Gastroesophageal sphincter (tissue), 4 donors: Measurements from ENCODE around the gene SCT. TPM values are rescaled to one million over a fixed set of nuclear protein-coding genes. Genes with fewer than 3 reads are reported as not detected.
A peak's percentile ranks its signal among the peaks of the same experiment; 100 is the strongest.

ENCODE experiments used
- ATAC-seq: fragments of 150-250 bp; one replicate; pipeline ENCODE4 v1.9.1; 2016; ENCODE audit warnings: mild to moderate bottlenecking, moderate library complexity
- H3K27ac ChIP-seq, 4 donors: fragments of 200-600 bp; sonication (generic) in 3 of 4; 1 replicate in 3 of 4; 2 replicates in 1 of 4; pipeline ENCODE4 v1.5.1; 2016 to 2019
- H3K27me3 ChIP-seq: fragments of 200-600 bp; sonication (generic); one replicate; pipeline ENCODE4 v1.5.1; 2019
- H3K36me3 ChIP-seq, 2 donors: fragments of 200-600 bp; sonication (generic); one replicate each; pipeline ENCODE4 v1.5.1; 2019; ENCODE audit warnings: control low read depth in 1 of 2
- H3K4me1 ChIP-seq, 3 donors: fragments of 200-600 bp; sonication (generic); 1 replicate in 2 of 3; 2 replicates in 1 of 3; pipeline ENCODE4 v1.5.1; 2016 to 2019; ENCODE audit warnings: control low read depth in 2 of 3
- H3K4me3 ChIP-seq, 2 donors: fragments of 200-600 bp; sonication (generic); one replicate each; pipeline ENCODE4 v1.5.1; 2019; ENCODE audit warnings: mild to moderate bottlenecking in 1 of 2, moderate library complexity in 1 of 2
- H3K9me3 ChIP-seq, 3 donors: fragments of 200-600 bp; sonication (generic); one replicate each; pipeline ENCODE4 v1.5.1; 2017 to 2019; ENCODE audit warnings: control low read depth in 2 of 3
- CTCF ChIP-seq, 4 experiments: fragments of 200-600 bp in 2 of 4; fragments of 450-650 bp in 2 of 4; sonication (generic) in 1 of 4; IDR thresholded peaks; one replicate each; pipeline ENCODE4 v1.5.1; 2017 to 2019; ENCODE audit warnings: antibody characterized with exemption in 4 of 4, mild to moderate bottlenecking in 2 of 4, moderate library complexity in 2 of 4
- EP300 ChIP-seq: sonication (generic); formaldehyde crosslinking; IDR thresholded peaks from one replicate; pipeline ENCODE4 v1.6.1; 2017; ENCODE audit warnings: antibody characterized with exemption, mild to moderate bottlenecking
- POLR2A ChIP-seq, 2 donors: fragments of 450-650 bp; IDR thresholded peaks; one replicate each; pipeline ENCODE4 v1.6.1; 2017; ENCODE audit warnings: antibody characterized with exemption in 2 of 2, mild to moderate bottlenecking in 2 of 2, moderate library complexity in 1 of 2
- POLR2AphosphoS5 ChIP-seq: sonication (generic); formaldehyde crosslinking; IDR thresholded peaks from one replicate; pipeline ENCODE4 v1.6.1; 2017; ENCODE audit warnings: antibody characterized with exemption
- WGBS, 2 donors: methylation state at CpG; one replicate each; pipeline ENCODE4 v1.1.5; 2018; ENCODE audit warnings: low coverage in 1 of 2; 5-methylcytosine and 5-hydroxymethylcytosine counted together
- total RNA-seq, 4 donors: library from RNA; depleted of rRNA; stranded (reverse); fragments of >200 nt; gene quantifications; one replicate each; pipeline ENCODE4 v1.1.0, GENCODE V29; 2016

Gene SCT
- total RNA-seq, 4 donors from 2014 or later = not detected

- peaks cover 0 to 36% (median 13%) of the 10 kb centered on the region in 3 donors for H3K4me1 ChIP-seq
- no peak overlapping the region for H3K27ac ChIP-seq
- no peaks in the 10 kb centered on the region for H3K9me3 ChIP-seq
- H3K4me3 ChIP-seq = no peak overlapping the region
- no CpG with 5 or more reads among the region's 28 CpGs for WGBS, 2 donors
- H3K27me3 ChIP-seq = no peaks in the 10 kb centered on the region
- TF ChIP-seq EP300 (no peak), CTCF (IDR thresholded peaks at IDR 0.05) (no peak), POLR2A (IDR thresholded peaks at IDR 0.05) (no peak), POLR2AphosphoS5 (no peak)
- no peak for ATAC-seq
- peaks cover 0 to 99% of the 10 kb centered on the region in 2 donors for H3K36me3 ChIP-seq
Observed at GRCh38 chr11:609341-609811, 17.6 kb downstream of the SCT start.

GRCh38 chr11:608791-609251 lies 18.2 kb downstream of the SCT start:
- H3K4me1 ChIP-seq = peaks cover 0 to 30% (median 7%) of the 10 kb centered on the region in 3 donors
- no CpG with 5 or more reads among the region's 28 CpGs for WGBS, 2 donors
- peaks cover 0 to 99% of the 10 kb centered on the region in 2 donors for H3K36me3 ChIP-seq
- no peaks in the 10 kb centered on the region for H3K9me3 ChIP-seq
- no peak for ATAC-seq
- TF ChIP-seq EP300 (no peak), POLR2AphosphoS5 (no peak), CTCF (IDR thresholded peaks at IDR 0.05) (no peak), POLR2A (IDR thresholded peaks at IDR 0.05) (no peak)
- H3K27me3 ChIP-seq = no peaks in the 10 kb centered on the region
- H3K4me3 ChIP-seq = no peak overlapping the region
- no peak overlapping the region for H3K27ac ChIP-seq

- H3K27ac ChIP-seq = no peak overlapping the region
- no peak for TF ChIP-seq CTCF (IDR thresholded peaks at IDR 0.05)
- TF ChIP-seq POLR2A (IDR thresholded peaks at IDR 0.05) = no peak
- TF ChIP-seq POLR2AphosphoS5 = no peak
- no peak for TF ChIP-seq EP300
- no peak for ATAC-seq
- H3K36me3 ChIP-seq = peaks cover 0 to 100% of the 10 kb centered on the region in 2 donors
- peaks cover 0 to 23% (median 4%) of the 10 kb centered on the region in 3 donors for H3K4me1 ChIP-seq
- no peaks in the 10 kb centered on the region for H3K9me3 ChIP-seq
- H3K4me3 ChIP-seq = no peak overlapping the region
- H3K27me3 ChIP-seq = no peaks in the 10 kb centered on the region
- WGBS, 2 donors = 86 to 88% methylated on average over 11 to 14 of the region's 45 CpGs
Observed at GRCh38 chr11:607971-608659, 18.9 kb downstream of the SCT start.

- Histone ChIP-seq H3K4me1 (peaks cover 0 to 14% (median 0%) of the 10 kb centered on the region in 3 donors), H3K9me3 (no peaks in the 10 kb centered on the region), H3K27me3 (no peaks in the 10 kb centered on the region), H3K36me3 (peaks cover 0 to 100% of the 10 kb centered on the region in 2 donors), H3K4me3 (no peak overlapping the region), H3K27ac (peak overlapping the region in 3 of 4 donors; percentile 64 to 80 (median 76))
- no peak for ATAC-seq
- TF ChIP-seq POLR2A (IDR thresholded peaks at IDR 0.05) (no peak), EP300 (no peak), POLR2AphosphoS5 (no peak), CTCF (IDR thresholded peaks at IDR 0.05) (no peak)
- WGBS, 2 donors = 100% methylated on average over 2 of the region's 35 CpGs
Observed at GRCh38 chr11:607020-607780, 19.8 kb downstream of the SCT start.
